KMS-11 (cell line): Measurements from ENCODE around the gene HK1.

ENCODE experiments used
- H2AFZ ChIP-seq: fragments of 200-600 bp; sonication (generic); 2 replicates; pipeline ENCODE4 v1.6.1; 2016; ENCODE audit warnings: antibody characterized with exemption, mixed run types, low read depth
- H3K27ac ChIP-seq: fragments of 200-600 bp; sonication (generic); 2 replicates; pipeline ENCODE4 v1.6.1; 2016; ENCODE audit warnings: mild to moderate bottlenecking, mixed run types
- H3K27me3 ChIP-seq: fragments of 200-600 bp; sonication (generic); 2 replicates; pipeline ENCODE4 v1.6.1; 2017; ENCODE audit warnings: mild to moderate bottlenecking, low read depth, mixed run types, moderate library complexity; ENCODE audit not compliant: insufficient read depth
- H3K36me3 ChIP-seq: fragments of 200-600 bp; sonication (generic); 2 replicates; pipeline ENCODE4 v1.6.1; 2017; ENCODE audit warnings: mild to moderate bottlenecking, mixed run types; ENCODE audit not compliant: insufficient read depth
- H3K4me1 ChIP-seq: fragments of 200-600 bp; sonication (generic); 2 replicates; pipeline ENCODE4 v1.6.1; 2016; ENCODE audit warnings: mild to moderate bottlenecking, low read depth, mixed run types; ENCODE audit not compliant: poor library complexity, severe bottlenecking
- H3K4me2 ChIP-seq: fragments of 200-600 bp; sonication (generic); 2 replicates; pipeline ENCODE4 v1.7.0; 2016; ENCODE audit warnings: mild to moderate bottlenecking, mixed run types
- H3K4me3 ChIP-seq: fragments of 200-600 bp; sonication (generic); IDR thresholded peaks from 2 replicates; pipeline ENCODE4 v1.6.1; 2017; ENCODE audit warnings: low read depth, low read length, mixed read lengths; ENCODE audit not compliant: insufficient read depth
- H3K79me2 ChIP-seq: fragments of 200-600 bp; sonication (generic); 2 replicates; pipeline ENCODE4 v1.6.1; 2016; ENCODE audit warnings: low read depth, mixed run types; ENCODE audit not compliant: insufficient read depth
- H3K9ac ChIP-seq: fragments of 200-600 bp; sonication (generic); 2 replicates; pipeline ENCODE4 v1.6.1; 2016; ENCODE audit warnings: mild to moderate bottlenecking, mixed run types
- H4K20me1 ChIP-seq: fragments of 200-600 bp; sonication (generic); 2 replicates; pipeline ENCODE4 v1.6.1; 2016; ENCODE audit warnings: mild to moderate bottlenecking, mixed run types; ENCODE audit not compliant: insufficient read depth
- CTCF ChIP-seq: fragments of 200-600 bp; sonication (generic); conservative IDR thresholded peaks from 2 replicates; pipeline ENCODE4 v1.6.1; 2017; ENCODE audit warnings: low read depth, mild to moderate bottlenecking, antibody characterized with exemption, low read length, moderate library complexity, mixed read lengths

Gene HK1

GRCh38 chr10:69372126-69372980 lies 94.1 kb downstream of the HK1 start:
- H4K20me1 ChIP-seq = no peaks in the 10 kb centered on the region
- H3K27me3 ChIP-seq = no peaks in the 10 kb centered on the region
- no peak for TF ChIP-seq CTCF
- H2AFZ ChIP-seq = no peak overlapping the region
- H3K4me2 ChIP-seq = no peak overlapping the region
- no peak overlapping the region for H3K9ac ChIP-seq
- no peak overlapping the region for H3K27ac ChIP-seq
- H3K79me2 ChIP-seq = no peaks in the 10 kb centered on the region
- no peaks in the 10 kb centered on the region for H3K36me3 ChIP-seq
- H3K4me3 ChIP-seq = no peak overlapping the region
- no peaks in the 10 kb centered on the region for H3K4me1 ChIP-seq

- no peak overlapping the region for H3K27ac ChIP-seq
- no peak for TF ChIP-seq CTCF
- no peaks in the 10 kb centered on the region for H3K4me1 ChIP-seq
- H3K9ac ChIP-seq = no peak overlapping the region
- H3K79me2 ChIP-seq = no peaks in the 10 kb centered on the region
- H3K4me3 ChIP-seq = no peak overlapping the region
- H4K20me1 ChIP-seq = no peaks in the 10 kb centered on the region
- no peak overlapping the region for H2AFZ ChIP-seq
- no peaks in the 10 kb centered on the region for H3K27me3 ChIP-seq
- H3K36me3 ChIP-seq = no peaks in the 10 kb centered on the region
- no peak overlapping the region for H3K4me2 ChIP-seq
Measured at GRCh38 chr10:69374242-69374641, 95.9 kb downstream of the HK1 start.

GRCh38 chr10:69374931-69375306 lies 96.6 kb downstream of the HK1 start:
- Histone ChIP-seq H3K27ac (no peak overlapping the region), H3K9ac (no peak overlapping the region), H3K4me2 (no peak overlapping the region), H3K27me3 (no peaks in the 10 kb centered on the region), H3K4me3 (no peak overlapping the region), H3K79me2 (no peaks in the 10 kb centered on the region), H2AFZ (no peak overlapping the region), H4K20me1 (no peaks in the 10 kb centered on the region), H3K36me3 (no peaks in the 10 kb centered on the region), H3K4me1 (no peaks in the 10 kb centered on the region)
- TF ChIP-seq CTCF = no peak

GRCh38 chr10:69375307-69376151 lies 97.2 kb downstream of the HK1 start:
- Histone ChIP-seq H3K4me2 (no peak overlapping the region), H3K36me3 (no peaks in the 10 kb centered on the region), H4K20me1 (no peaks in the 10 kb centered on the region), H3K9ac (no peak overlapping the region), H3K4me1 (no peaks in the 10 kb centered on the region), H3K27me3 (no peaks in the 10 kb centered on the region), H3K4me3 (no peak overlapping the region), H3K27ac (no peak overlapping the region), H2AFZ (no peak overlapping the region), H3K79me2 (no peaks in the 10 kb centered on the region)
- no peak for TF ChIP-seq CTCF
